Activated CD4-positive, alpha-beta T cell treated with anti-CD3 and anti-CD28 coated beads for 36 hours (primary cell): ENCODE results near the gene OR6C76. TPM values are rescaled to one million over a fixed set of nuclear protein-coding genes. Genes with fewer than 3 reads are reported as not detected.

Experiments used
- ATAC-seq: fragments of 200-7000 bp; cut with Tn5 transposase; one replicate; pipeline ENCODE4 v1.10.0; 2021; ENCODE audit warnings: mild to moderate bottlenecking, moderate library complexity
- CTCF ChIA-PET: fragments of 350-600 bp; sonication (Branson Sonifier 250); formaldehyde crosslinking; loops from one replicate; lab custom pipeline; 2021; ENCODE audit warnings: antibody characterized with exemption; lab: Charles Lee
- POLR2A ChIA-PET: fragments of 350-600 bp; sonication (Branson Sonifier 250); formaldehyde crosslinking; loops from one replicate; lab custom pipeline; 2021; ENCODE audit warnings: antibody characterized with exemption, inconsistent platforms; lab: Charles Lee
- DNase-seq: peaks from one replicate; pipeline ENCODE4 v3.0.0-alpha.2; 2020
- H3K27ac Mint-ChIP-seq: one replicate; pipeline ENCODE4 v1.8.0; 2021; ENCODE audit warnings: mixed read lengths
- H3K27me3 Mint-ChIP-seq: one replicate; pipeline ENCODE4 v1.8.0; 2021; ENCODE audit warnings: mixed read lengths
- H3K36me3 Mint-ChIP-seq: one replicate; pipeline ENCODE4 v1.8.0; 2021; ENCODE audit warnings: low read depth, mixed read lengths
- H3K4me1 Mint-ChIP-seq: one replicate; pipeline ENCODE4 v1.8.0; 2021; ENCODE audit warnings: mixed read lengths
- H3K4me3 Mint-ChIP-seq: one replicate; pipeline ENCODE4 v1.8.0; 2021; ENCODE audit warnings: mild to moderate bottlenecking, moderate library complexity, mixed read lengths
- H3K9me3 Mint-ChIP-seq: one replicate; pipeline ENCODE4 v1.8.0; 2021; ENCODE audit warnings: low read depth, mixed read lengths
- intact Hi-C, 2 experiments: fragments of 100-400 bp; cut with DNase I in 1 of 2; cut with micrococcal nuclease in 1 of 2; formaldehyde crosslinking; loops; one replicate each; pipeline versions ENCODE4 v1.14.2 to v1.15.1; 2022 to 2024; cut with DNase I, micrococcal nuclease
- total RNA-seq, 2 experiments: library from RNA; stranded (reverse); gene quantifications; one replicate each; pipeline ENCODE4 v1.2.3, GENCODE V29; 2021

The OR6C76 gene
- total RNA-seq, 2 experiments from 2014 or later: not detected

DNA sequence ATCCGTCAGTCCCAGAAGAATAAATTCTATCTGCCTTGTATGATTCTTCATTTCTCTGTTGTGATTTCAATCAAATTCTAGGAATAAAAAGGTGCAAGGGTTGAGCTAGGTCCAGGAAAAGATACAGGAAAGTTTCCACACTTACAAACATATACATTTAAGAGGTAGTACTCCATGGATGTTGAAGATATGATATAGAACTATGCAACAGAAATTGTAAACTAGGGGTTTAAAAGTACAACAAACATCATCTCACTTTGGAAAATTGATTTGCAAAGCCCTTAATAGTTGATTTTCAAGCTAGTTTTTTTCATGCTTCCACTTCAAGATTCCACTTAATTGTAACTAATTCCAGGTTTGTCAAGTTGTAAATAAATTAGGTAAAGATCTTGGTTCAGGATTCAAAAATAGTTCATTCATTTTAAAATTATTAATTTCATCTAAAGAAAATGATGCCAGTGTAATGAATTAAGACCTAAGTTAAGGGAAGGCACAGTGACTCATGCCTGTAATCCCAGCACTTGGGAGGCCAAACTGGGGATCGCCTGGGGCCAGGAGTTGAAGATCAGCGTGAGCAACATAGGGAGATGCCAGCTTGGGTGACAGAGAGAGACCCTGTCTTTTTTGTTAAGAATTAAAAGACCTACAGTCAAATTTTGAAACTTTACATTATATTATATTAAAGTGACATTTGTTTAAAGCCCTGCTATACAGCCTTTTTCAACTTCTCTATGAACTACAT is 44.2 kb downstream of the OR6C76 start, which contains the start of gene OR6C70:
Gene OR6C70, minus strand, starts transcription at position 51 of the 742 bp plus-strand sequence. Its CDS starts 0 bp downstream, at position 51.
- Mint-ChIP-seq H3K4me1 (no peaks in the 10 kb centered on the region), H3K27ac (no peak within 1 kb of the TSS), H3K36me3 (no peaks in the 10 kb centered on the region), H3K9me3 (no peaks in the 10 kb centered on the region), H3K4me3 (no peak within 1 kb of the TSS), H3K27me3 (peaks cover 10% of the 10 kb centered on the region)
- DNase-seq: no peak
- intact Hi-C loops: no loop called here
- ChIA-PET POLR2A (no interaction called here), CTCF (interaction anchor here (1.2 kb wide), 1 partner anchor 15 kb away, joined by 4 read pairs; no protein-coding TSS in a partner anchor)
- ATAC-seq: no peak

DNA sequence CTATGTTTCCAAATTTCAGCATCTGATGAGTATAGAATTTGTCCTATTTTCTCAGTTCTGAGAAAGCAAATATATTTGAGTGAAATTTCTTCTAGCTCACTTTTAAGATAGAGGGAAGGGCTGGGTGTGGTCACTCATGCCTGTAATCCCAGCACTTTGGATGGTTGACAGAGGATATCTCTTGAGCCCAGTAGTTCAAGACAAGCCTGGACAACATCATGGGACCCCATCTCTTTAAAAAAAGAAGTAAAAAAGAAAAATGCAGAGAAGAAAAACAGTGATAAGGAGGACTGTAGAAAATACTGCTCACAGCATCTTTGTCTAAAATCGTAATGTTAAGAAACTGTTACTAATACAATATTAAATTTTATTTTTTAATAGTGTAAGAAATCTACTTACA is 46.2 kb downstream of the OR6C76 start:
- H3K4me3 Mint-ChIP-seq: no peak overlapping the region
- no peak overlapping the region for H3K27ac Mint-ChIP-seq
- no peaks in the 10 kb centered on the region for H3K4me1 Mint-ChIP-seq
- intact Hi-C loops: no loop called here
- ATAC-seq (no peak), DNase-seq (no peak)
- no peaks in the 10 kb centered on the region for H3K9me3 Mint-ChIP-seq
- H3K27me3 Mint-ChIP-seq: peaks cover 11% of the 10 kb centered on the region
- no peaks in the 10 kb centered on the region for H3K36me3 Mint-ChIP-seq
- POLR2A ChIA-PET: no interaction called here
- CTCF ChIA-PET: interaction anchor here (0.6 kb wide), 2 partner anchors 258 to 1680 kb away, joined by 3 to 4 read pairs; no protein-coding TSS in a partner anchor

Other genes with a start within 250 kb of the OR6C76 start
- not detected for gene OR10A7, start 205.2 kb upstream of the OR6C76 start, total RNA-seq
- gene OR6C74, start 181.6 kb upstream of the OR6C76 start, total RNA-seq: not detected
- gene OR6C6, start 129.7 kb upstream of the OR6C76 start, total RNA-seq: not detected
- gene OR6C1, start 111.9 kb upstream of the OR6C76 start, total RNA-seq: not detected
- gene OR6C3, start 95.5 kb upstream of the OR6C76 start, total RNA-seq: not detected
- not detected for gene OR6C75, start 63.3 kb upstream of the OR6C76 start, total RNA-seq
- not detected for gene OR6C65, start 25.7 kb upstream of the OR6C76 start, total RNA-seq
- not detected for gene OR6C2, start 17.8 kb downstream of the OR6C76 start, total RNA-seq
- not detected for gene OR6C70, start 43.9 kb downstream of the OR6C76 start, total RNA-seq
- not detected for gene OR6C68, start 66.1 kb downstream of the OR6C76 start, total RNA-seq
- gene OR6C4, start 123.3 kb downstream of the OR6C76 start, total RNA-seq: not detected
- gene OR2AP1, start 146.2 kb downstream of the OR6C76 start, total RNA-seq: not detected
- gene OR10P1, start 210.6 kb downstream of the OR6C76 start, total RNA-seq: not detected